Mesenchymal stem cell (in vitro differentiated cells and primary cell): ENCODE results near the gene SUGCT.
"Not testable (repeated sequence)": the region's sequence is repeated elsewhere in the genome, so short reads cannot be mapped to it uniquely, and the experiment has no call there.

Experiments
- DNase-seq: peaks from one replicate; pipeline ENCODE4 v3.0.0-alpha.2; 2013
- H2AFZ ChIP-seq: one replicate; pipeline ENCODE4 v1.6.1; 2013; ENCODE audit warnings: low read depth, mild to moderate bottlenecking, control low read depth, inconsistent platforms, low read length, moderate library complexity
- H2AK5ac ChIP-seq: 2 replicates; pipeline ENCODE4 v1.6.1; 2013; ENCODE audit warnings: low read length, moderate library complexity, mild to moderate bottlenecking, inconsistent platforms; ENCODE audit not compliant: severe bottlenecking
- H2BK120ac ChIP-seq: one replicate; pipeline ENCODE4 v1.6.1; 2013; ENCODE audit warnings: low read depth, mild to moderate bottlenecking, inconsistent platforms, low read length, moderate library complexity
- H2BK12ac ChIP-seq, 2 experiments: one replicate each; pipeline ENCODE4 v1.6.1; 2013; ENCODE audit warnings: inconsistent platforms in 2 of 2, low read length in 2 of 2, mild to moderate bottlenecking in 2 of 2, moderate library complexity in 2 of 2, control low read depth in 1 of 2
- H2BK15ac ChIP-seq: one replicate; pipeline ENCODE4 v1.6.1; 2013; ENCODE audit warnings: mild to moderate bottlenecking, low read depth, inconsistent platforms; ENCODE audit not compliant: poor library complexity, severe bottlenecking
- H2BK5ac ChIP-seq: 2 replicates; pipeline ENCODE4 v1.6.1; 2013; ENCODE audit warnings: low read depth, mild to moderate bottlenecking, low read length, control low read depth, inconsistent platforms; ENCODE audit not compliant: poor library complexity, severe bottlenecking
- H3K14ac ChIP-seq, 2 experiments: one replicate each; pipeline ENCODE4 v1.6.1; 2013; ENCODE audit warnings: inconsistent platforms in 2 of 2, low read length in 2 of 2, control low read depth in 1 of 2, mild to moderate bottlenecking in 1 of 2, moderate library complexity in 1 of 2
- H3K18ac ChIP-seq, 2 experiments: one replicate each; pipeline ENCODE4 v1.6.1; 2013; ENCODE audit warnings: inconsistent platforms in 2 of 2, low read length in 2 of 2, control low read depth in 1 of 2, low read depth in 1 of 2, mild to moderate bottlenecking in 1 of 2
- H3K23ac ChIP-seq, 2 experiments: one replicate each; pipeline ENCODE4 v1.6.1; 2013; ENCODE audit warnings: inconsistent platforms in 2 of 2, low read length in 2 of 2, mild to moderate bottlenecking in 2 of 2, moderate library complexity in 2 of 2, control low read depth in 1 of 2
- H3K27ac ChIP-seq: 2 replicates; pipeline ENCODE4 v1.5.1; 2013; ENCODE audit warnings: mild to moderate bottlenecking, moderate library complexity, low read length, control low read depth, inconsistent platforms; ENCODE audit not compliant: poor library complexity, severe bottlenecking
- H3K27me3 ChIP-seq, 2 experiments: 2 replicates each; pipeline versions ENCODE4 v1.6.1 to v1.7.0; 2013; ENCODE audit warnings: low read length in 2 of 2, mild to moderate bottlenecking in 2 of 2, moderate library complexity in 2 of 2, control low read depth in 1 of 2, inconsistent platforms in 1 of 2; ENCODE audit not compliant: control insufficient read depth in 1 of 2, insufficient read depth in 1 of 2
- H3K36me3 ChIP-seq, 2 experiments: 2 replicates each; pipeline versions ENCODE4 v1.6.1 to v1.7.0; 2013; ENCODE audit warnings: low read length in 2 of 2, control low read depth in 1 of 2, inconsistent platforms in 1 of 2, low read depth in 1 of 2, mild to moderate bottlenecking in 1 of 2; ENCODE audit not compliant: insufficient read depth in 2 of 2, control insufficient read depth in 1 of 2
- H3K4ac ChIP-seq, 2 experiments: one replicate each; pipeline ENCODE4 v1.6.1; 2013; ENCODE audit warnings: inconsistent platforms in 2 of 2, low read length in 2 of 2, mild to moderate bottlenecking in 2 of 2, moderate library complexity in 2 of 2, control low read depth in 1 of 2, low read depth in 1 of 2
- H3K4me1 ChIP-seq: 2 replicates; pipeline ENCODE4 v1.6.1; 2013; ENCODE audit warnings: low read depth, low read length, control low read depth; ENCODE audit not compliant: control insufficient read depth, insufficient read depth
- H3K4me2 ChIP-seq: 2 replicates; pipeline ENCODE4 v1.6.1; 2013; ENCODE audit warnings: low read length, mild to moderate bottlenecking, inconsistent platforms; ENCODE audit not compliant: poor library complexity, severe bottlenecking
- H3K4me3 ChIP-seq, 2 experiments: 2 replicates each; pipeline versions ENCODE4 v1.5.1 to v1.7.0; 2013; ENCODE audit warnings: low read length in 2 of 2, mild to moderate bottlenecking in 2 of 2, control low read depth in 1 of 2, low read depth in 1 of 2; ENCODE audit not compliant: insufficient read depth in 1 of 2
- H3K79me1 ChIP-seq: replicated peaks from 2 replicates; pipeline ENCODE4 v1.6.1; 2013; ENCODE audit warnings: mild to moderate bottlenecking, control low read depth, low read length, inconsistent platforms; ENCODE audit not compliant: poor library complexity, severe bottlenecking
- H3K9ac ChIP-seq: 2 replicates; pipeline ENCODE4 v1.7.0; 2013; ENCODE audit warnings: mild to moderate bottlenecking, low read length, moderate library complexity
- H3K9me3 ChIP-seq: 2 replicates; pipeline ENCODE4 v1.7.0; 2013; ENCODE audit warnings: mild to moderate bottlenecking, low read length; ENCODE audit not compliant: control insufficient read depth
- H4K8ac ChIP-seq: one replicate; pipeline ENCODE4 v1.6.1; 2013; ENCODE audit warnings: inconsistent platforms, mild to moderate bottlenecking, low read length, moderate library complexity
- H4K91ac ChIP-seq: one replicate; pipeline ENCODE4 v1.6.1; 2013; ENCODE audit warnings: mild to moderate bottlenecking, low read length, inconsistent platforms
- WGBS: methylation state at CpG from one replicate; pipeline ENCODE4 v1.1.7; 2013; ENCODE audit warnings: mixed read lengths; 5-methylcytosine and 5-hydroxymethylcytosine counted together

Gene SUGCT

GRCh38 chr7:40405991-40406390 lies 271.2 kb downstream of the SUGCT start:
- no peak overlapping the region for H2AK5ac ChIP-seq

GRCh38 chr7:40412323-40412722 lies 277.5 kb downstream of the SUGCT start:
- Histone ChIP-seq H2BK5ac (no peak overlapping the region), H3K9me3 (no peaks in the 10 kb centered on the region), H3K79me1 (no peaks in the 10 kb centered on the region), H3K27me3 (no peaks in the 10 kb centered on the region), H4K91ac (no peak overlapping the region), H2BK12ac (no peak overlapping the region), H3K18ac (no peak overlapping the region), H3K23ac (no peak overlapping the region), H2AK5ac (no peak overlapping the region), H2AFZ (no peak overlapping the region), H3K27ac (no peak overlapping the region), H3K14ac (no peak overlapping the region), H3K36me3 (no peaks in the 10 kb centered on the region), H2BK15ac (no peak overlapping the region), H3K4me1 (no peaks in the 10 kb centered on the region), H3K9ac (no peak overlapping the region), H2BK120ac (no peak overlapping the region), H4K8ac (no peak overlapping the region), H3K4ac (no peak overlapping the region), H3K4me2 (no peak overlapping the region), H3K4me3 (no peak overlapping the region)
- WGBS, result no CpG with 5 or more reads among the region's 2 CpGs
- no peak for DNase-seq

More at GRCh38 chr7:40405991-40406390, 271.2 kb downstream of the SUGCT start:
- no peaks in the 10 kb centered on the region for H3K4me1 ChIP-seq
- H3K79me1 ChIP-seq, result no peaks in the 10 kb centered on the region
- no peak overlapping the region for H2BK15ac ChIP-seq
- no peak overlapping the region for H3K4me3 ChIP-seq
- WGBS, result 97% methylated on average over 1 of the region's 2 CpGs
- no peak overlapping the region for H4K8ac ChIP-seq
- no peak overlapping the region for H3K27ac ChIP-seq
- H3K27me3 ChIP-seq, result no peaks in the 10 kb centered on the region
- H2BK12ac ChIP-seq, result no peak overlapping the region
- no peaks in the 10 kb centered on the region for H3K9me3 ChIP-seq
- H2BK5ac ChIP-seq, result no peak overlapping the region
- no peak overlapping the region for H4K91ac ChIP-seq
- no peak overlapping the region for H2AFZ ChIP-seq
- H3K4me2 ChIP-seq, result no peak overlapping the region
- no peak overlapping the region for H3K23ac ChIP-seq
- no peak overlapping the region for H3K18ac ChIP-seq
- H3K36me3 ChIP-seq, result no peaks in the 10 kb centered on the region
- DNase-seq, result no peak
- no peak overlapping the region for H2BK120ac ChIP-seq
- H3K14ac ChIP-seq, result no peak overlapping the region
- no peak overlapping the region for H3K4ac ChIP-seq
- H3K9ac ChIP-seq, result no peak overlapping the region

DNA sequence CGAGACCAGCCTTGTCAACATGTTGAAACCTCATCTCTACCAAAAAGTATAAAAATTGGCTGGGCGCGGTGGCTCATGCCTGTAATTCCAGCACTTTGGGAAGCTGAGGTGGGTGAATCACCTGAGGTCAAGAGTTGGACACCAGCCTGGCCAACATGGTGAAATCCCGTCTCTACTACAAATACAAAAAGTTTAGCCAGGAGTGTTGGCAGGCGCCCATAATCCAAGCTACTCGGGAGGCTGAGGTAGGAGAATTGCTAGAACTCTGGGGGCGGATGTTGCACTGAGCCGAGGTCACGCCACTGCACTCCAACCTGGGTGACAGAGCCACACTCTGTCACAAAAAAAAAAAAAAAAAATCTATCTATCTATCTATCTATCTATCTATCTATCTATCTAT lies 279.9 kb downstream of the SUGCT start:
- H3K18ac ChIP-seq, H4K91ac ChIP-seq, H2BK15ac ChIP-seq, H3K9me3 ChIP-seq, DNase-seq, H2AK5ac ChIP-seq, H2BK12ac ChIP-seq, H2BK5ac ChIP-seq, H4K8ac ChIP-seq, H3K27me3 ChIP-seq, H3K9ac ChIP-seq, H3K27ac ChIP-seq, H3K4me1 ChIP-seq, H3K36me3 ChIP-seq, H3K4me3 ChIP-seq, H3K14ac ChIP-seq, H3K4me2 ChIP-seq, H3K79me1 ChIP-seq, H3K23ac ChIP-seq, H2BK120ac ChIP-seq, H2AFZ ChIP-seq, H3K4ac ChIP-seq: not testable (repeated sequence)
- 100% methylated on average over 4 of the region's 9 CpGs for WGBS

GRCh38 chr7:40418448-40418847 lies 283.6 kb downstream of the SUGCT start:
- Histone ChIP-seq H2AFZ (no peak overlapping the region), H3K14ac (no peak overlapping the region), H3K4me3 (no peak overlapping the region), H3K23ac (no peak overlapping the region), H3K9ac (no peak overlapping the region), H2BK15ac (no peak overlapping the region), H4K91ac (no peak overlapping the region), H2AK5ac (no peak overlapping the region), H2BK120ac (no peak overlapping the region), H3K18ac (no peak overlapping the region), H2BK12ac (no peak overlapping the region), H3K27ac (no peak overlapping the region), H3K9me3 (no peaks in the 10 kb centered on the region), H3K4ac (no peak overlapping the region), H3K27me3 (no peaks in the 10 kb centered on the region), H3K79me1 (no peaks in the 10 kb centered on the region), H2BK5ac (no peak overlapping the region), H4K8ac (no peak overlapping the region), H3K4me2 (no peak overlapping the region), H3K36me3 (no peaks in the 10 kb centered on the region), H3K4me1 (no peaks in the 10 kb centered on the region)
- WGBS, result no CpG with 5 or more reads among the region's 1 CpG
- no peak for DNase-seq
